AG10803 (cell line): ENCODE results near the gene COPS4.

Experiments used
- DNase-seq: peaks from one replicate; pipeline ENCODE4 v3.0.0; 2010; ENCODE audit warnings: low read depth
- H3K4me3 ChIP-seq: 2 replicates; pipeline ENCODE4 v1.5.1; 2011; ENCODE audit warnings: mild to moderate bottlenecking, low read length, control low read depth
- TF ChIP-seq, protein P1 (sequence below): conservative IDR thresholded peaks from 2 replicates; pipeline ENCODE4 v1.5.1; 2011; ENCODE audit warnings: mild to moderate bottlenecking, low read length, control low read depth, inconsistent platforms

Gene COPS4

DNA sequence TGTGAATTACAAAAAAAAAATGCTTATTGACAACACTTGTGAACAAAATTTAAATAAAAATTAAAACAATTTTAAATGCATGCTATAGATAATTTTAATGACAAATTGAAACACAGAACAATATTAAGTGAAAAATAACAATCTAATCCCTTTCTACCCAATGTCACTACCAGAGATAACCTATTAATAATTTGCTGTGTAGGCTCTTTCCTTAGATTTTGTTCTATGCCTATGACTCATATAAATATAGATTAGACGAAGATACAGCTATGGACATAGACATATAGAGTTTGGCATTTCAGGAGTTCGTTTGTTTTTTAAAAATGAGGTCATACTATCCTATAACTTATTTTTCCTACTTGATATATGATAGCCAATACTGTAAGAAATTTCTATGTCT is 61.4 kb downstream of the COPS4 start:
- no peak for DNase-seq
- H3K4me3 ChIP-seq: no peak overlapping the region
- TF ChIP-seq, protein P1, sequence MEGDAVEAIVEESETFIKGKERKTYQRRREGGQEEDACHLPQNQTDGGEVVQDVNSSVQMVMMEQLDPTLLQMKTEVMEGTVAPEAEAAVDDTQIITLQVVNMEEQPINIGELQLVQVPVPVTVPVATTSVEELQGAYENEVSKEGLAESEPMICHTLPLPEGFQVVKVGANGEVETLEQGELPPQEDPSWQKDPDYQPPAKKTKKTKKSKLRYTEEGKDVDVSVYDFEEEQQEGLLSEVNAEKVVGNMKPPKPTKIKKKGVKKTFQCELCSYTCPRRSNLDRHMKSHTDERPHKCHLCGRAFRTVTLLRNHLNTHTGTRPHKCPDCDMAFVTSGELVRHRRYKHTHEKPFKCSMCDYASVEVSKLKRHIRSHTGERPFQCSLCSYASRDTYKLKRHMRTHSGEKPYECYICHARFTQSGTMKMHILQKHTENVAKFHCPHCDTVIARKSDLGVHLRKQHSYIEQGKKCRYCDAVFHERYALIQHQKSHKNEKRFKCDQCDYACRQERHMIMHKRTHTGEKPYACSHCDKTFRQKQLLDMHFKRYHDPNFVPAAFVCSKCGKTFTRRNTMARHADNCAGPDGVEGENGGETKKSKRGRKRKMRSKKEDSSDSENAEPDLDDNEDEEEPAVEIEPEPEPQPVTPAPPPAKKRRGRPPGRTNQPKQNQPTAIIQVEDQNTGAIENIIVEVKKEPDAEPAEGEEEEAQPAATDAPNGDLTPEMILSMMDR: no peak

GRCh38 chr4:83104991-83105390 is 70.0 kb downstream of the COPS4 start:
- H3K4me3 ChIP-seq: no peak overlapping the region
- TF ChIP-seq, protein P1: no peak
- no peak for DNase-seq

GRCh38 chr4:83107631-83108030 is 72.6 kb downstream of the COPS4 start:
- H3K4me3 ChIP-seq: no peak overlapping the region
- DNase-seq: no peak
- TF ChIP-seq, protein P1: no peak

GRCh38 chr4:83108101-83108861 is 73.3 kb downstream of the COPS4 start:
- no peak for DNase-seq
- TF ChIP-seq, protein P1: no peak
- H3K4me3 ChIP-seq: no peak overlapping the region

GRCh38 chr4:83109480-83110222 is 74.7 kb downstream of the COPS4 start:
- TF ChIP-seq, protein P1: no peak
- H3K4me3 ChIP-seq: peak overlapping the region; percentile 65
- DNase-seq: peak; percentile 35

GRCh38 chr4:83110223-83110945 is 75.4 kb downstream of the COPS4 start:
- TF ChIP-seq, protein P1: peak; percentile 76
- DNase-seq: peak; percentile 81
- H3K4me3 ChIP-seq: peak overlapping the region; percentile 65
